Prostate gland (tissue), 2 donors: ENCODE data around the gene COL16A1. TPM values are rescaled to one million over a fixed set of nuclear protein-coding genes. Genes with fewer than 3 reads are reported as not detected.

ENCODE experiments used
- DNase-seq: peaks from one replicate; pipeline ENCODE4 v3.0.0-alpha.2; 2019; ENCODE audit warnings: low spot score
- H3K27ac ChIP-seq, 2 donors: fragments of 200-600 bp; sonication (generic); 2 replicates each; pipeline ENCODE4 v1.5.1; 2017 to 2019
- H3K27me3 ChIP-seq: fragments of 200-600 bp; sonication (generic); replicated peaks from 2 replicates; pipeline ENCODE4 v1.5.1; 2019; ENCODE audit not compliant: insufficient read depth
- H3K36me3 ChIP-seq, 2 donors: fragments of 200-600 bp; sonication (generic); 1 replicate in 1 of 2; 2 replicates in 1 of 2; pipeline versions ENCODE4 v1.5.1 to v1.8.1; 2017 to 2019
- H3K4me1 ChIP-seq: fragments of 200-600 bp; sonication (generic); replicated peaks from 2 replicates; pipeline ENCODE4 v1.5.1; 2019
- H3K4me3 ChIP-seq, 2 donors: fragments of 200-600 bp; sonication (generic); 2 replicates each; pipeline ENCODE4 v1.5.1; 2017 to 2019
- H3K9me3 ChIP-seq: fragments of 200-600 bp; sonication (generic); 2 replicates; pipeline ENCODE4 v1.5.1; 2017
- POLR2A ChIP-seq: fragments of 450-650 bp; IDR thresholded peaks from one replicate; pipeline ENCODE4 v1.6.1; 2016; ENCODE audit warnings: antibody characterized with exemption, mild to moderate bottlenecking
- POLR2AphosphoS5 ChIP-seq: sonication (generic); formaldehyde crosslinking; IDR thresholded peaks from one replicate; pipeline ENCODE4 v1.6.1; 2017; ENCODE audit warnings: antibody characterized with exemption
- WGBS: methylation state at CpG from one replicate; pipeline ENCODE4 v1.1.5; 2018; 5-methylcytosine and 5-hydroxymethylcytosine counted together
- intact Hi-C: fragments of 100-400 bp; cut with DNase I; formaldehyde crosslinking; loops from one replicate; pipeline ENCODE4 v1.14.2; 2022
- total RNA-seq, 2 donors: library from RNA; depleted of rRNA; stranded (reverse); fragments of >200 nt; gene quantifications; one replicate each; pipeline ENCODE4 v1.1.0, GENCODE V29; 2016
- TF ChIP-seq, protein P1 (sequence below), 4 experiments: fragments of 200-600 bp in 2 of 4; fragments of 450-650 bp in 2 of 4; sonication (generic) in 2 of 4; IDR thresholded peaks; 1 replicate in 3 of 4; 2 replicates in 1 of 4; pipeline ENCODE4 v1.5.1; 2016 to 2019; ENCODE audit warnings: antibody characterized with exemption in 4 of 4, mild to moderate bottlenecking in 2 of 4, moderate library complexity in 2 of 4

Gene COL16A1
- total RNA-seq, 2 donors from 2014 or later = 45.3 to 89.4 TPM

DNA sequence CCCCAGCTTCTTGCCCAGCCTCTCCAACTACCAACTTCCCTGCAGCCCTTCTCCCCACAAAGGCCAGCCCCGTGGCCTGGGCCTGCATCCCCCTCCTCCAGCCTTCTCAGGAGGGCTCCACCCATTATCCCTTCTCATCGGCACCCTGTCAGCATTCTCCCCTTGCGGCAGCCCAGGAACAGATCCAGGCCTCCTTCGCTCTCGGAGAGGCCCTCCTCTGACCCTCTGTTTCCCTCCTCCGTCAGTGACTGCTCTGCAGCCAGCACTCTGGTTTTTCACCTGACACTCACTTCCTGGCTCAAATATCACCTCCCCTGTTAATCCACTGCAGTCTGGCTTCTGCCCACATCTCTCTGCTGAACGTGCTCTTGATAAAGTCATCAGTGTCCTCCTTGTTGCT is 42.9 kb upstream of the COL16A1 start:
- WGBS = 58% methylated on average over 7 of the region's 7 CpGs
- Histone ChIP-seq H3K27ac (no peak overlapping the region), H3K9me3 (no peaks in the 10 kb centered on the region), H3K27me3 (no peaks in the 10 kb centered on the region), H3K4me3 (no peak overlapping the region), H3K36me3 (no peaks in the 10 kb centered on the region), H3K4me1 (no peaks in the 10 kb centered on the region)
- DNase-seq = no peak
- intact Hi-C loops = no loop called here
- TF ChIP-seq POLR2AphosphoS5 (no peak), POLR2A (no peak)
- TF ChIP-seq, protein P1, sequence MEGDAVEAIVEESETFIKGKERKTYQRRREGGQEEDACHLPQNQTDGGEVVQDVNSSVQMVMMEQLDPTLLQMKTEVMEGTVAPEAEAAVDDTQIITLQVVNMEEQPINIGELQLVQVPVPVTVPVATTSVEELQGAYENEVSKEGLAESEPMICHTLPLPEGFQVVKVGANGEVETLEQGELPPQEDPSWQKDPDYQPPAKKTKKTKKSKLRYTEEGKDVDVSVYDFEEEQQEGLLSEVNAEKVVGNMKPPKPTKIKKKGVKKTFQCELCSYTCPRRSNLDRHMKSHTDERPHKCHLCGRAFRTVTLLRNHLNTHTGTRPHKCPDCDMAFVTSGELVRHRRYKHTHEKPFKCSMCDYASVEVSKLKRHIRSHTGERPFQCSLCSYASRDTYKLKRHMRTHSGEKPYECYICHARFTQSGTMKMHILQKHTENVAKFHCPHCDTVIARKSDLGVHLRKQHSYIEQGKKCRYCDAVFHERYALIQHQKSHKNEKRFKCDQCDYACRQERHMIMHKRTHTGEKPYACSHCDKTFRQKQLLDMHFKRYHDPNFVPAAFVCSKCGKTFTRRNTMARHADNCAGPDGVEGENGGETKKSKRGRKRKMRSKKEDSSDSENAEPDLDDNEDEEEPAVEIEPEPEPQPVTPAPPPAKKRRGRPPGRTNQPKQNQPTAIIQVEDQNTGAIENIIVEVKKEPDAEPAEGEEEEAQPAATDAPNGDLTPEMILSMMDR (IDR thresholded peaks at IDR 0.05) = no peak

DNA sequence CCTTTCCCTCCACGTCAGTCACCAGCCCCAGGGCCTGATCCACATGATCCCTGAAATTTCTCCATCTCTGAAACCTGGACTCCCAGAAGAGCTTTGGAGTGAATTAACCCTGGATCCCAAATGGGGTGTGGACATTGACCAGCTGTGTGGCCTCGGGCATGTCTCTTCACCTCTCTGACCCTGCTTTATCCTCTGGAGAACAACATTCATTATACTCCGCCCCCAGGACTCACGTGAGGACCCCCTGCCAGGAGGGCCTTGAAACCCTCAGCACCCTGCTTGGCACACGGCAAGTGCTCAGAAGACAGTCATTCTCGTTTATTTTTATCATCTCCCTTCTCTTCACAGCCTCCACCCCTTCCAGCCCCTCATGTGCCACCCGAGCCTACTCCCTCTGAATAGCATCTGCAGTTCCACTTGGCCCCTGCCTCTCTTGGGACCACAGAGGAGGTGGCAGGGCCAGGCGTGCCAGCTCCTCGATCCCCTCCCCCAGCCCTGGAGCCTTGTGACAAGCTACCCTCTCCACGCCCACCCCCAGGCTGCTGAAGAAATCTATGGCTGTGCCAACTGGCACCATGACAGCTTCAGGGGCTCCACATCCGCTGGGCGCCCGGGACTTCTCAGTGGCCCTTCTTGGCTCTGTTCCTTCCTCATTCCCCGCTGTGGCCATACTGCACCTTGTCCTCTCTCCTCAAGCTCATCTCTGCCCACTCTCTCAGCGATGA is 42.3 kb upstream of the COL16A1 start:
- intact Hi-C loops = no loop called here
- H3K4me3 ChIP-seq = no peak overlapping the region
- H3K4me1 ChIP-seq = no peaks in the 10 kb centered on the region
- WGBS = 52% methylated on average over 15 of the region's 15 CpGs
- H3K27me3 ChIP-seq = no peaks in the 10 kb centered on the region
- H3K9me3 ChIP-seq = no peaks in the 10 kb centered on the region
- TF ChIP-seq POLR2A (no peak), POLR2AphosphoS5 (no peak)
- TF ChIP-seq, protein P1 (IDR thresholded peaks at IDR 0.05) = no peak
- DNase-seq = no peak
- no peak overlapping the region for H3K27ac ChIP-seq
- no peaks in the 10 kb centered on the region for H3K36me3 ChIP-seq

DNA sequence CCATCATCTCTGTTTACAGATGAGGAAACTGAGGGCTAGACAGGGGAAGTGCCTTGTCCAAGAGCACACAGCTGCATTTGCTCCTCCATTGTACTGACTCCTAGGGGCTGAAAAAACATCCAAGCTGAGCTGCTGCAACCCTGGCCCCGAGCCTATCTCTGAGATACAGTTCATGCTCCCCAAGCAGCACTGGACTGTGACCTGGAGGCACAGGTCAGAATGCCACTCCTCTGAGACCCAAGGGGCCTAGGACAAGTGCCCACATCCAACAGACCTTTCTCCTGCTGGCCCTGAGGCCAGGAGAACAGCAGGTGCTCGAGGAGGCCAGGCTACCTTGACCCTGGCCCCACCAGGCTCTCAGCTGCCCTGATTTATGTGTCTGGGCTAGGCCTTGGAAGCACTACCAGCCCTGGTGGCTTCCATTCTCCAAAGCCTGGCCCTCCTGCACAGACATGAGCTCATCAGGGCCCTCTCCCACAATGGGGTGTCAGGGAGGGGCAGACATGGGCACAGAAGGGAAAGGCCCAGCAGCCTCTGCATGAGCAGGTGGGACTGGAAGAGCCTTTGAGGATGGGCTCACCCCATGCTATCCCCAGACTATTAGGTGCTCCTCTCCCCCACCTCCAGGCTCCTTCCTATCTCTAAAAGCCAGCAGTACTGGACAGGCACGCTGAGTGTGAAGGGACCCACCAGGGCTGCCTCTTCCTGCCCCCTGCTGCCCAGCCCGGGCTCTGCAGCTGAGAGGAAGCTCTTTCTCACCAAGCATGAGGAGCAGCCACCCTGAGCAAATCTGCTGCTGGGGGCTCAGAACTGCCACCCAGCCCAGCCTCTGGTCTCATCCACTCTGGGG is 41.5 kb upstream of the COL16A1 start:
- TF ChIP-seq POLR2AphosphoS5 (no peak), POLR2A (no peak)
- TF ChIP-seq, protein P1 (IDR thresholded peaks at IDR 0.05) = peak; percentile 27 to 79 (median 61)
- H3K9me3 ChIP-seq = no peaks in the 10 kb centered on the region
- no peaks in the 10 kb centered on the region for H3K36me3 ChIP-seq
- intact Hi-C loops = no loop called here
- H3K4me3 ChIP-seq = no peak overlapping the region
- DNase-seq = peak; percentile 46
- no peak overlapping the region for H3K27ac ChIP-seq
- no peaks in the 10 kb centered on the region for H3K27me3 ChIP-seq
- no peaks in the 10 kb centered on the region for H3K4me1 ChIP-seq
- 52% methylated on average over 4 of the region's 4 CpGs for WGBS

DNA sequence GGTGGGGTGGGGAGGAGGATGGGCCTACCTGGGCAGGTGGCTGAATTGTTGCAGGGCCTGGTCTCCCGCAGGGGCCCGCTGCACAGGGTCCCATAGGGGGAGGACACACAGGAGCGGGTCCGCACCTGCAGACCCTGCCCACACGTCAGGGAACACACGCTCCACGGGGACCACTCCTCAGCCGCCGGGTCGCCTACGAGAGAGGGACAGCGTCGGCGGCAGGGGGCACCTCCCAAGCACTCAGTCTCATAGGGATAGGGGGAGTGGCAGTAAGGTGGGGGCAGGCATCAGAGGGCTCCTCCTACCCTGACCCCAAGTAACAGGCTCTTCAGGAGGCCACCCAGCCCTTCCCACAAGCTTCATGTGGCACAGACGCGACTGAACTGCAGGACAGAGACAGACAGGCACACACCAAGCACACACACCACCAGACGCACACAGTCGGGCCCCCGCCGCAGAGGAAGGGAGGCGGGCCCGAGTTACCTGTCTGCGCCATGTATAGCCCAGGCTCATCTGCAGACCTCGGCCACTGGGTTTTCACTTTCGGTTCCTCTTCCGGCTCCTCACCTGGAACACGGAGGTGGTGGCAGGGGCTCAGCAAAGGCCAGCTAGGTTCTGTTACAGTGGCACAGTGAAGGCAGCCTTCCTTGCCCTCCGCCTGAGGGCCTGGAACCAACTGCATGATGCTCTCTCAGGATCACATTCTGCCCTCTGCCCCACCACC is 40.5 kb upstream of the COL16A1 start:
- WGBS = 87% methylated on average over 28 of the region's 28 CpGs
- Histone ChIP-seq H3K27ac (no peak overlapping the region), H3K9me3 (no peaks in the 10 kb centered on the region), H3K4me3 (no peak overlapping the region), H3K27me3 (no peaks in the 10 kb centered on the region), H3K4me1 (no peaks in the 10 kb centered on the region), H3K36me3 (no peaks in the 10 kb centered on the region)
- no peak for TF ChIP-seq POLR2AphosphoS5
- TF ChIP-seq, protein P1 (IDR thresholded peaks at IDR 0.05) = no peak
- TF ChIP-seq POLR2A = no peak
- DNase-seq = no peak
- intact Hi-C loops = no loop called here
